DMS114 treated with DMSO at 0.1 percent for 48 hours (cell line): ENCODE data around the gene CYP2C18.
"Not testable (repeated sequence)": the region's sequence is repeated elsewhere in the genome, so short reads cannot be mapped to it uniquely, and the experiment has no call there.

Experiments used
- DNase-seq: peaks from one replicate; lab custom pipeline; 2025; ENCODE audit not compliant: unreplicated experiment; lab: John Stamatoyannopoulos, UW

Gene CYP2C18

GRCh38 chr10:94738588-94738987 is 55.1 kb downstream of the CYP2C18 start:
- DNase-seq, result no peak

- DNase-seq, result no peak
These were observed 63.6 kb downstream of the CYP2C18 start for GRCh38 chr10:94747137-94747536.

GRCh38 chr10:94747838-94748237 is 64.3 kb downstream of the CYP2C18 start:
- no peak for DNase-seq

- no peak for DNase-seq
These were observed 74.4 kb downstream of the CYP2C18 start for GRCh38 chr10:94757916-94758315.

- no peak for DNase-seq
These were observed 77.2 kb downstream of the CYP2C18 start for GRCh38 chr10:94760586-94761178.

- no peak for DNase-seq
These were observed 78.9 kb downstream of the CYP2C18 start, which contains the start of gene CYP2C19 for GRCh38 chr10:94762393-94762792. Gene CYP2C19 (plus strand): TSS chr10:94762681. CDS start chr10:94762706, 25 bp downstream.

GRCh38 chr10:94775425-94775824 is 91.9 kb downstream of the CYP2C18 start:
- DNase-seq, result not testable (repeated sequence)

- DNase-seq, result no peak
These were observed 94.4 kb downstream of the CYP2C18 start for GRCh38 chr10:94777886-94778458.

GRCh38 chr10:94780844-94781243 is 97.3 kb downstream of the CYP2C18 start:
- DNase-seq, result no peak

- no peak for DNase-seq
These were observed 100.7 kb downstream of the CYP2C18 start for GRCh38 chr10:94784256-94784655.

- DNase-seq, result no peak
These were observed 101.7 kb downstream of the CYP2C18 start for GRCh38 chr10:94785211-94785610.
